Measurements from ENCODE around the gene SPX.

The SPX gene

DNA sequence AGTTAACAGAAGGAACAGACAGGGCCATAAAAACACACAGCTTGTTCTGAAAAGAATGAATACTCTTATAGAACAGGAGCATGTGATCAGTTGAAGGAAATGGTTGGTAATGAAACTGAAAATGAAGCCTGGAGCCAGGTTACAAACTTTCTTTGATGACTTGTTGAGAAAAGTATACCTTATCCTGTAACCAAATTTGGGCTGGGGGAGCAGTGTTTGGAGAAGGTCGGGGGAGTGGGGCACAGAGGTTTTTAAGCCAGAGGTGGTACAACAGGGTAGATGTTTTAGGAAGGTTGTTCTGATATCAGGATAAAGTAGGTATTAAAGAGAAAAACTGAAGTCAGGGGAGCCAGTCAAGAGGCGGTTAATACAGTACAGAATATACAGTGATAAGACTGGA is 16.3 kb upstream of the SPX start:
- peaks cover 25% of the 10 kb centered on the region for H3K79me2 ChIP-seq (ENCODE audit: insufficient read depth, low read length)
- no peaks in the 10 kb centered on the region for H3K4me1 ChIP-seq (ENCODE audit: insufficient read depth, low read length, severe bottlenecking)
- no peak overlapping the region for H3K4me3 ChIP-seq (ENCODE audit: low read depth, low read length, poor library complexity, severe bottlenecking)
- TF ChIP-seq CTCF (IDR thresholded peaks at IDR 0.05; ENCODE audit: low read length) (no peak), EZH2 (IDR thresholded peaks at IDR 0.05; ENCODE audit: borderline replicate concordance, low read length) (no peak)
- no peaks in the 10 kb centered on the region for H3F3A ChIP-seq (ENCODE audit: insufficient read depth, low read length)
- no peak overlapping the region for H2AFZ ChIP-seq (ENCODE audit: low read length)
- no peaks in the 10 kb centered on the region for H3K9me3 ChIP-seq (ENCODE audit: low read length)
- H3K9me2 ChIP-seq (ENCODE audit: low read depth, low read length), result no peaks in the 10 kb centered on the region
- H3K9ac ChIP-seq (ENCODE audit: low read length), result no peak overlapping the region
- H4K20me1 ChIP-seq (ENCODE audit: insufficient read depth, low read length), result no peaks in the 10 kb centered on the region
- H3K27me3 ChIP-seq (ENCODE audit: insufficient read depth, low read length), result no peaks in the 10 kb centered on the region
- H3K27ac ChIP-seq (ENCODE audit: low read depth, low read length, poor library complexity, severe bottlenecking), result no peak overlapping the region
- H3K36me3 ChIP-seq (ENCODE audit: insufficient read depth, low read length), result peaks cover 33% of the 10 kb centered on the region; the same call in 1 of the 2 replicates
- no peak overlapping the region for H3K4me2 ChIP-seq (ENCODE audit: low read length)

DNA sequence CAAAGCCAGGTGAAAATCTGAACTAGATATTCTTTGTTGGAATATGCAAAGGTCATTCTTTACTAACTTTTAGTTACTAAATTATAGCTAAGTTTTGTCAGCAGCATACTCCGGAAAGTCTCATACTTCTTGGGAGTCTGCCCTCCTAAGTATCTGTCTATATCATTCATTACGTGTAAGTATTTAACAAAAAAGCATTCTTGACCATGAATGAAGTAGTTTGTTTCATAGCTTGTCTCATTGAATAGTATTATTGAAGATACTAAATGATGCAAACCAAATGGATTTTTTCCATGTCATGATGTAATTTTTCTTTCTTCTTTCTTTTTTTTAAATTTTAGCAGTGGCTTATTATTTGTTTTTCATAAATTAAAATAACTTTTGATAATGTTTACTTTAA is 9.8 kb upstream of the SPX start:
- peaks cover 26% of the 10 kb centered on the region; the same call in 1 of the 2 replicates for H3K36me3 ChIP-seq (ENCODE audit: insufficient read depth, low read length)
- H2AFZ ChIP-seq (ENCODE audit: low read length), result no peak overlapping the region
- H3K4me3 ChIP-seq (ENCODE audit: low read depth, low read length, poor library complexity, severe bottlenecking), result no peak overlapping the region
- no peaks in the 10 kb centered on the region for H3F3A ChIP-seq (ENCODE audit: insufficient read depth, low read length)
- no peaks in the 10 kb centered on the region for H3K9me2 ChIP-seq (ENCODE audit: low read depth, low read length)
- no peak overlapping the region for H3K9ac ChIP-seq (ENCODE audit: low read length)
- no peaks in the 10 kb centered on the region for H3K4me1 ChIP-seq (ENCODE audit: insufficient read depth, low read length, severe bottlenecking)
- H3K27me3 ChIP-seq (ENCODE audit: insufficient read depth, low read length), result no peaks in the 10 kb centered on the region
- H3K27ac ChIP-seq (ENCODE audit: low read depth, low read length, poor library complexity, severe bottlenecking), result no peak overlapping the region
- no peak overlapping the region for H3K4me2 ChIP-seq (ENCODE audit: low read length)
- no peaks in the 10 kb centered on the region for H4K20me1 ChIP-seq (ENCODE audit: insufficient read depth, low read length)
- H3K79me2 ChIP-seq (ENCODE audit: insufficient read depth, low read length), result no peaks in the 10 kb centered on the region
- no peaks in the 10 kb centered on the region for H3K9me3 ChIP-seq (ENCODE audit: low read length)
- TF ChIP-seq CTCF (IDR thresholded peaks at IDR 0.05; ENCODE audit: low read length) (no peak), EZH2 (IDR thresholded peaks at IDR 0.05; ENCODE audit: borderline replicate concordance, low read length) (no peak)

DNA sequence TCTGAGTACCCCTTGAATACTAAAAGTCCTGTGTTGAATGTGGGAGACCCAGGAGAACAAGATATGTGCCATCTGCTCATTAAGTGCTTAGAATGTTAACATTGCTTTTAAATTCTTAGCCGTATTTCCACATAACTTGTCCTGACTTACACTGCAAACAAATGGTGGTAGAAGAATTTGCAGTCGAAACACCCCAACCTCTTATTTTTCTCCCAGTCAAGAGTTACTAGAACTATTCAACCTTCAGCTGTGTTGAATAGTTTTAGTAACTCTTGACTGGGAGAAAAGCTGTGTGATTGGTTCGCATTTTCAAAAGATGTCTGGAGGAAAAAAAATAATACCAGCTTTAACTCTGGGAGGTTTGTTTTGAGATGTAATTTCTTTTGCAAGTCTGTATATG is 7.6 kb upstream of the SPX start:
- Histone ChIP-seq H3K4me2 (ENCODE audit: low read length) (no peak overlapping the region), H3K9me3 (ENCODE audit: low read length) (no peaks in the 10 kb centered on the region), H3K27me3 (ENCODE audit: insufficient read depth, low read length) (no peaks in the 10 kb centered on the region), H2AFZ (ENCODE audit: low read length) (no peak overlapping the region), H3K27ac (ENCODE audit: low read depth, low read length, poor library complexity, severe bottlenecking) (no peak overlapping the region), H4K20me1 (ENCODE audit: insufficient read depth, low read length) (no peaks in the 10 kb centered on the region), H3K9ac (ENCODE audit: low read length) (no peak overlapping the region), H3K79me2 (ENCODE audit: insufficient read depth, low read length) (no peaks in the 10 kb centered on the region), H3K9me2 (ENCODE audit: low read depth, low read length) (no peaks in the 10 kb centered on the region), H3K36me3 (ENCODE audit: insufficient read depth, low read length) (peaks cover 12% of the 10 kb centered on the region; the same call in 1 of the 2 replicates), H3F3A (ENCODE audit: insufficient read depth, low read length) (no peaks in the 10 kb centered on the region), H3K4me3 (ENCODE audit: low read depth, low read length, poor library complexity, severe bottlenecking) (no peak overlapping the region), H3K4me1 (ENCODE audit: insufficient read depth, low read length, severe bottlenecking) (no peaks in the 10 kb centered on the region)
- no peak for TF ChIP-seq EZH2 (IDR thresholded peaks at IDR 0.05; ENCODE audit: borderline replicate concordance, low read length)
- no peak for TF ChIP-seq CTCF (IDR thresholded peaks at IDR 0.05; ENCODE audit: low read length)
